Esophagus squamous epithelium (tissue), 4 donors: Measurements from ENCODE around the gene IRF9.

Source experiments
- CTCF ChIP-seq, 6 experiments: fragments of 450-650 bp in 4 of 6; fragments of 200-600 bp in 2 of 6; sonication (generic) in 2 of 6; IDR thresholded peaks; one replicate each; pipeline ENCODE4 v1.5.1; 2016 to 2019; ENCODE audit warnings: antibody characterized with exemption in 6 of 6, mild to moderate bottlenecking in 4 of 6, moderate library complexity in 4 of 6
- POLR2A ChIP-seq, 4 donors: fragments of 450-650 bp; IDR thresholded peaks; one replicate each; pipeline ENCODE4 v1.6.1; 2017; ENCODE audit warnings: antibody characterized with exemption in 4 of 4, mild to moderate bottlenecking in 4 of 4, moderate library complexity in 3 of 4

GRCh38 chr14:24172871-24173281 is 11.8 kb downstream of the IRF9 start:
- TF ChIP-seq CTCF (IDR thresholded peaks at IDR 0.05) (no peak), POLR2A (IDR thresholded peaks at IDR 0.05) (no peak)
